Tibial artery (tissue), 4 donors: ENCODE results near the gene KIF26B.

Source experiments
- DNase-seq, 2 donors: peaks; one replicate each; pipeline ENCODE4 v3.0.0-alpha.2; 2019
- H3K27ac ChIP-seq, 2 donors: fragments of 200-600 bp; sonication (generic) in 1 of 2; 1 replicate in 1 of 2; 2 replicates in 1 of 2; pipeline ENCODE4 v1.5.1; 2018 to 2019; ENCODE audit warnings: mild to moderate bottlenecking in 1 of 2
- H3K27me3 ChIP-seq, 2 donors: fragments of 200-600 bp; sonication (generic) in 1 of 2; one replicate each; pipeline versions ENCODE4 v1.5.1 to v1.6.0; 2016 to 2019
- H3K36me3 ChIP-seq, 3 donors: fragments of 200-600 bp; sonication (generic) in 2 of 3; one replicate each; pipeline ENCODE4 v1.5.1; 2016 to 2019; ENCODE audit warnings: mild to moderate bottlenecking in 2 of 3
- H3K4me1 ChIP-seq, 4 donors: fragments of 200-600 bp; sonication (generic) in 2 of 4; 1 replicate in 3 of 4; 2 replicates in 1 of 4; pipeline ENCODE4 v1.5.1; 2016 to 2019
- H3K4me3 ChIP-seq, 2 donors: fragments of 200-600 bp; sonication (generic) in 1 of 2; 1 replicate in 1 of 2; 2 replicates in 1 of 2; pipeline ENCODE4 v1.5.1; 2018 to 2019; ENCODE audit warnings: mild to moderate bottlenecking in 2 of 2
- H3K9me3 ChIP-seq, 3 donors: fragments of 200-600 bp; sonication (generic) in 1 of 3; one replicate each; pipeline ENCODE4 v1.5.1; 2016 to 2019
- CTCF ChIP-seq, 2 experiments: fragments of 200-600 bp in 1 of 2; fragments of 450-650 bp in 1 of 2; IDR thresholded peaks; one replicate each; pipeline ENCODE4 v1.5.1; 2017 to 2019; ENCODE audit warnings: antibody characterized with exemption in 2 of 2, mild to moderate bottlenecking in 1 of 2, moderate library complexity in 1 of 2
- intact Hi-C: fragments of 100-400 bp; cut with DNase I; formaldehyde crosslinking; loops from one replicate; pipeline ENCODE4 v1.15.0; 2023; ENCODE audit warnings: low total_unique reads

The KIF26B gene

DNA sequence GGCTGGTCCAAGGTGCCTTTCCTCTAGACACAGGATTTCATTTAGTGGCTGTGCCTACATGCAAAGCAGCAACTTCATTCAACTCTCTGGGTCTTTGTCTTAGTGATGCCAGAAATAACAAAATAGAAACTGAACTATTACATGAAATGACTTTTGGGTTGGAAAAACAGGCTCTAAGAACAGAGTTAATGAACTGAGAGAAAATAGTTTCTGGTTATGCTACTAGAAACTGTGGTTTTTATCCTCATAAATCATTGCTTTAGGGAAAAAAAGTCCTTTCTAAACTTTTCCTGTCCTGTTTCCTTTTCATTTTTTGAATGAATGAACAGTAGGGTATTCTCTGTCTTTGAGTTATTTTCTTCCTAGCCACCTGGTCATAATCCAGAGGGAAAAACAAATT, 424.0 kb downstream of the KIF26B start:
- intact Hi-C loops = no loop called here
- no peak overlapping the region for H3K27ac ChIP-seq

DNA sequence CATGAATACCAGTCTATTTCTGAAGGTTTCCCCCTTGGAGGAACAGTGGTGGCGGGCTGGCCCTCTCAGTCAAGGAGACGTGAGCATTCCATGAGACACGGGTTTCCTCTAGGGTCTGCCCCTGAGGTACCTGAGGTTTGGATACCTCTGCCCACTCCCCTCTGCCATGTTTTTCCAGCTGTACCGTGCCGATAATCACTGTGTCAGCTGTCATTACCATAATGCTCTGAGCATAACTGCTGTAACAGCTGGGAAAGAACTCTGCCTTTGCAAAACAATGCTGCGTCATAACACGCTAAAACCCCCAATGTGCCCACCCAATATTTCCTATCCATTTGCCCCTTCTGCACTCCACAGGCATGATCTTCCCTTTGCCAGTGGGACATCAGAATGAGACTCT, 425.1 kb downstream of the KIF26B start:
- no peaks in the 10 kb centered on the region for H3K36me3 ChIP-seq
- H3K4me1 ChIP-seq = no peaks in the 10 kb centered on the region
- H3K27me3 ChIP-seq = no peaks in the 10 kb centered on the region
- no peaks in the 10 kb centered on the region for H3K9me3 ChIP-seq
- TF ChIP-seq CTCF (IDR thresholded peaks at IDR 0.05) = no peak
- H3K27ac ChIP-seq = no peak overlapping the region
- intact Hi-C loops = no loop called here
- H3K4me3 ChIP-seq = no peak overlapping the region
- no peak for DNase-seq

More for the DNA sequence above, 424.0 kb downstream of the KIF26B start:
- H3K36me3 ChIP-seq = no peaks in the 10 kb centered on the region
- no peaks in the 10 kb centered on the region for H3K9me3 ChIP-seq
- TF ChIP-seq CTCF (IDR thresholded peaks at IDR 0.05) = no peak
- H3K4me1 ChIP-seq = no peaks in the 10 kb centered on the region
- no peaks in the 10 kb centered on the region for H3K27me3 ChIP-seq
- no peak for DNase-seq
- no peak overlapping the region for H3K4me3 ChIP-seq

GRCh38 chr1:245580651-245581050, 425.9 kb downstream of the KIF26B start:
- DNase-seq = no peak
- intact Hi-C loops = no loop called here
- no peak for TF ChIP-seq CTCF (IDR thresholded peaks at IDR 0.05)

GRCh38 chr1:245582026-245582425, 427.2 kb downstream of the KIF26B start:
- Histone ChIP-seq H3K9me3 (no peaks in the 10 kb centered on the region), H3K4me3 (no peak overlapping the region), H3K27ac (no peak overlapping the region), H3K27me3 (peaks cover 0 to 2% of the 10 kb centered on the region in 2 donors), H3K4me1 (no peaks in the 10 kb centered on the region), H3K36me3 (no peaks in the 10 kb centered on the region)
- no peak for TF ChIP-seq CTCF (IDR thresholded peaks at IDR 0.05)
- intact Hi-C loops = no loop called here
- DNase-seq = no peak

More at GRCh38 chr1:245580651-245581050, 425.9 kb downstream of the KIF26B start:
- Histone ChIP-seq H3K4me1 (no peaks in the 10 kb centered on the region), H3K27me3 (no peaks in the 10 kb centered on the region), H3K9me3 (no peaks in the 10 kb centered on the region), H3K4me3 (no peak overlapping the region), H3K36me3 (no peaks in the 10 kb centered on the region), H3K27ac (no peak overlapping the region)

GRCh38 chr1:245583081-245583480, 428.3 kb downstream of the KIF26B start:
- intact Hi-C loops = no loop called here

More at GRCh38 chr1:245583081-245583480, 428.3 kb downstream of the KIF26B start:
- peaks cover 0 to 4% of the 10 kb centered on the region in 2 donors for H3K27me3 ChIP-seq
- H3K4me3 ChIP-seq = no peak overlapping the region
- no peaks in the 10 kb centered on the region for H3K9me3 ChIP-seq
- no peak overlapping the region for H3K27ac ChIP-seq
- no peaks in the 10 kb centered on the region for H3K4me1 ChIP-seq
- no peak for DNase-seq
- TF ChIP-seq CTCF (IDR thresholded peaks at IDR 0.05) = no peak
- no peaks in the 10 kb centered on the region for H3K36me3 ChIP-seq
